ENCODE results near the gene CACNA1S. TPM values are rescaled to one million over a fixed set of nuclear protein-coding genes. Genes with fewer than 3 reads are reported as not detected.

The CACNA1S gene
- total RNA-seq, 1 donor = not detected

GRCh38 chr1:201136355-201137023 lies 24.3 kb upstream of the CACNA1S start:
- H3K4me3 ChIP-seq (ENCODE audit: low read depth, low read length) = no peak overlapping the region
- TF ChIP-seq CTCF (IDR thresholded peaks at IDR 0.05; ENCODE audit: insufficient read depth, low read length) = no peak
- DNase-seq (ENCODE audit: low read depth) = no peak

GRCh38 chr1:201134405-201134804 lies 22.2 kb upstream of the CACNA1S start:
- no peak for DNase-seq (ENCODE audit: low read depth)
- no peak for TF ChIP-seq CTCF (IDR thresholded peaks at IDR 0.05; ENCODE audit: insufficient read depth, low read length)
- no peak overlapping the region for H3K4me3 ChIP-seq (ENCODE audit: low read depth, low read length)

- TF ChIP-seq CTCF (IDR thresholded peaks at IDR 0.05; ENCODE audit: insufficient read depth, low read length) = no peak
- DNase-seq (ENCODE audit: low read depth) = no peak
- H3K4me3 ChIP-seq (ENCODE audit: low read depth, low read length) = no peak overlapping the region
Measured at GRCh38 chr1:201131398-201131797, 19.2 kb upstream of the CACNA1S start.

GRCh38 chr1:201128962-201129361 lies 16.7 kb upstream of the CACNA1S start:
- H3K4me3 ChIP-seq (ENCODE audit: low read depth, low read length) = no peak overlapping the region
- DNase-seq (ENCODE audit: low read depth) = no peak
- no peak for TF ChIP-seq CTCF (IDR thresholded peaks at IDR 0.05; ENCODE audit: insufficient read depth, low read length)

GRCh38 chr1:201128476-201128875 lies 16.2 kb upstream of the CACNA1S start:
- H3K4me3 ChIP-seq (ENCODE audit: low read depth, low read length) = no peak overlapping the region
- DNase-seq (ENCODE audit: low read depth) = no peak
- TF ChIP-seq CTCF (IDR thresholded peaks at IDR 0.05; ENCODE audit: insufficient read depth, low read length) = no peak

- no peak for TF ChIP-seq CTCF (IDR thresholded peaks at IDR 0.05; ENCODE audit: insufficient read depth, low read length)
- no peak for DNase-seq (ENCODE audit: low read depth)
- H3K4me3 ChIP-seq (ENCODE audit: low read depth, low read length) = no peak overlapping the region
Measured at GRCh38 chr1:201127755-201128455, 15.7 kb upstream of the CACNA1S start.

Measured in fibroblast of the aortic adventitia (primary cell).